ENCODE results near the gene PTPN1. TPM values are rescaled to one million over a fixed set of nuclear protein-coding genes. Genes with fewer than 3 reads are reported as not detected.

Gene PTPN1
- total and polyA plus RNA-seq, 3 donors from 2014 or later, result 42.0 to 44.3 (median 44.0) TPM

DNA sequence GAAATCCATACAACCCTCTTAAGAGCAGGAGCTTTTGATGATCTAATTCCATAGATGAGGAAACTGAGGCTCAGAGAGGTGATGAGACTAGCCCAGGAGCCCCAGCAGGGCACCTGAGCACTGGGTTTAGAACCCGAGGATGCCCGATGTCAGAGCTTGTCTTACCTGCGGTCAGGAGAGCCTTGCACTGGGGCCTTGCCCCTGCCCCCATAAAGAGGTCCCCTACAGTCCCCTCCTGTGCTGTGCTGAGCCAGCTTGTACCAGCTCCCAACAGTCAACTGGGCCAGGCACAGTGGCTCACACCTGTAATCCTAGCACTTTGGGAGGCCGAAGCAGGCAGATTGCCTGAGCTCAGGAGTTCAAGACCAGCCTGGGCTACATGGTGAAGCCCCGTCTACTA lies 122.5 kb downstream of the PTPN1 start:
- Histone ChIP-seq H3K4me3 (no peak overlapping the region), H3K4me1 (peaks cover 16% of the 10 kb centered on the region), H3K36me3 (ENCODE audit: low read depth, missing control alignments) (no peaks in the 10 kb centered on the region), H3K9me3 (no peaks in the 10 kb centered on the region), H3K27me3 (no peaks in the 10 kb centered on the region), H3K27ac (no peak overlapping the region)
- no peak for DNase-seq
- WGBS, 2 donors, result 97 to 98% methylated on average over 4 to 5 of the region's 5 CpGs
- TF ChIP-seq, protein P1, sequence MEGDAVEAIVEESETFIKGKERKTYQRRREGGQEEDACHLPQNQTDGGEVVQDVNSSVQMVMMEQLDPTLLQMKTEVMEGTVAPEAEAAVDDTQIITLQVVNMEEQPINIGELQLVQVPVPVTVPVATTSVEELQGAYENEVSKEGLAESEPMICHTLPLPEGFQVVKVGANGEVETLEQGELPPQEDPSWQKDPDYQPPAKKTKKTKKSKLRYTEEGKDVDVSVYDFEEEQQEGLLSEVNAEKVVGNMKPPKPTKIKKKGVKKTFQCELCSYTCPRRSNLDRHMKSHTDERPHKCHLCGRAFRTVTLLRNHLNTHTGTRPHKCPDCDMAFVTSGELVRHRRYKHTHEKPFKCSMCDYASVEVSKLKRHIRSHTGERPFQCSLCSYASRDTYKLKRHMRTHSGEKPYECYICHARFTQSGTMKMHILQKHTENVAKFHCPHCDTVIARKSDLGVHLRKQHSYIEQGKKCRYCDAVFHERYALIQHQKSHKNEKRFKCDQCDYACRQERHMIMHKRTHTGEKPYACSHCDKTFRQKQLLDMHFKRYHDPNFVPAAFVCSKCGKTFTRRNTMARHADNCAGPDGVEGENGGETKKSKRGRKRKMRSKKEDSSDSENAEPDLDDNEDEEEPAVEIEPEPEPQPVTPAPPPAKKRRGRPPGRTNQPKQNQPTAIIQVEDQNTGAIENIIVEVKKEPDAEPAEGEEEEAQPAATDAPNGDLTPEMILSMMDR (IDR thresholded peaks at IDR 0.05), result no peak
- TF ChIP-seq POLR2A (IDR thresholded peaks at IDR 0.05), result no peak
- intact Hi-C loops (cut with DNase I; ENCODE audit: low total_unique reads), result no loop called here

DNA sequence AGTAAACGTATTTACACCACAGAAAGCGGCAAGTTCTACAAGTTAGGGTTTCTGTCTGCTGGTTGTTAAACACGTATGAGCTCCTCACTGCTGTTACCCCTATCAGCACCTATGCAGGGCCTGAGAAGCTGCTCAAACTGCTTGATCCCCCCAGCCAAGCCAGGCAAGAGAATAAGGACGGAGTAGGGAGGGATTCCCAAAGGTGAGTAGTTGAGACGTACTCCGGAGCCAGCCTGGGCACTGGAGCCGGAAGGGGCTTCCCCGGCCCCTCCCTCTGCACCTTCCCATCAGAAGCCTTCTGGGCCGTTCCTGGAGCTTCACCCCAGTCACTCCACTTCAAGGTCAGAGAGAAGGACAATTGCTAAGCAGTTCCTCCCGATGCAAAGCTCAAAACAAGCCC lies 123.2 kb downstream of the PTPN1 start:
- no peaks in the 10 kb centered on the region for H3K9me3 ChIP-seq
- intact Hi-C loops (cut with DNase I; ENCODE audit: low total_unique reads), result no loop called here
- H3K27ac ChIP-seq, result no peak overlapping the region
- H3K27me3 ChIP-seq, result no peaks in the 10 kb centered on the region
- no peaks in the 10 kb centered on the region for H3K36me3 ChIP-seq (ENCODE audit: low read depth, missing control alignments)
- H3K4me3 ChIP-seq, result no peak overlapping the region
- TF ChIP-seq POLR2A (IDR thresholded peaks at IDR 0.05), result no peak
- TF ChIP-seq, protein P1 (IDR thresholded peaks at IDR 0.05), result no peak
- H3K4me1 ChIP-seq, result peaks cover 16% of the 10 kb centered on the region
- DNase-seq, result no peak
- WGBS, 2 donors, result 60 to 65% methylated on average over 10 of the region's 10 CpGs

DNA sequence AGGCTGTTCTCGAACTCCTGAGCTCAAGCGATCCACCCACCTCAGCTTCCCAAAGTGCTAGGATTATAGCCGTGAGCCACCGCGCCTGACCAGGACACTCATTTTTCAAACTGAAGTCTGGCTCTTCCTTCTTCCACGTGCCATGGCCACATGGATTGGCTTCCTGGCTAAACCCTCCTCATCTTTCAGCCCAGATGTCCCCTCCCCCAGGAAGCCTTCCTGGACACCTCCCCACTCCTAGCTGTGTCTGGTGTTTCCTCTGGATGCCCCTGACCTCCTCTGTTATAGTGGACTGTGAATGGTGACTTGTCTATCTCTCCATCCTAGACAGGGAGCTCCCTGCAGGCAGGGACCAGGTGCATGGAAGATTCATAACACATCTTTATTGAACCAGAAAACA lies 124.0 kb downstream of the PTPN1 start:
- intact Hi-C loops (cut with DNase I; ENCODE audit: low total_unique reads), result no loop called here

More for the DNA sequence above, 124.0 kb downstream of the PTPN1 start:
- Histone ChIP-seq H3K36me3 (ENCODE audit: low read depth, missing control alignments) (no peaks in the 10 kb centered on the region), H3K27ac (no peak overlapping the region), H3K9me3 (no peaks in the 10 kb centered on the region), H3K4me1 (peaks cover 16% of the 10 kb centered on the region), H3K27me3 (no peaks in the 10 kb centered on the region), H3K4me3 (no peak overlapping the region)
- no peak for TF ChIP-seq POLR2A (IDR thresholded peaks at IDR 0.05)
- TF ChIP-seq, protein P1 (IDR thresholded peaks at IDR 0.05), result no peak
- DNase-seq, result no peak
- 84 to 88% methylated on average over 6 of the region's 6 CpGs for WGBS, 2 donors

MicroRNA genes within 50 kb of the gene (microRNA counts, 767-probe panel; counts per million panel counts)
- 0 to 152 counts per million in 2 donors for microRNA hsa-miR-645

Small RNA genes lying within 50 kb of the gene (microRNA-seq; reads per million reads assigned to microRNA genes)
- gene MIR1302-5 (ENCODE audit: borderline number of aligned reads in 2 of 2, borderline replicate concordance in 1 of 2) (0 reads per million in 2 donors), gene MIR645 (ENCODE audit: borderline number of aligned reads in 2 of 2, borderline replicate concordance in 1 of 2) (0 reads per million in 2 donors)

Small RNA genes lying within 50 kb of the gene (small RNA-seq; reads per million reads assigned to genes)
- gene COX6CP2, result 0 reads per million in 2 donors
- gene MIR1302-5, result 0 reads per million in 2 donors
- 0 reads per million in 2 donors for gene MIR645
- gene RF00019, result 0 reads per million in 2 donors

Other genes starting within 250 kb of the PTPN1 start
- gene RIPOR3, start 181.2 kb downstream of the PTPN1 start, total RNA-seq, result 10 to 100 TPM; 22.1 to 26.9 TPM
- 11.3 TPM for gene RIPOR3, start 181.2 kb downstream of the PTPN1 start, polyA plus RNA-seq (ENCODE audit: insufficient read depth, low read depth, low replicate concordance)
- 10 to 100 TPM; 15.4 to 17.0 TPM for gene PARD6B, start 221.2 kb downstream of the PTPN1 start, total RNA-seq
- 3.8 TPM for gene PARD6B, start 221.2 kb downstream of the PTPN1 start, polyA plus RNA-seq (ENCODE audit: insufficient read depth, low read depth, low replicate concordance)